BJ (cell line): Measurements from ENCODE around the gene GABBR2. TPM values are rescaled to one million over a fixed set of nuclear protein-coding genes. Genes with fewer than 3 reads are reported as not detected.

Source experiments
- CTCF ChIA-PET: fragments of 350-600 bp; formaldehyde crosslinking; extraction: SDS; loops from one replicate; lab custom pipeline; 2021; ENCODE audit warnings: antibody characterized with exemption, inconsistent platforms; lab: Yijun Ruan, JAX
- POLR2A ChIA-PET: fragments of 300-600 bp; sonication (Branson Sonifier 250); formaldehyde crosslinking; extraction: SDS; loops from one replicate; lab custom pipeline; 2021; ENCODE audit warnings: antibody characterized with exemption; lab: Charles Lee
- DNase-seq: peaks from one replicate; pipeline ENCODE4 v3.0.0-alpha.2; 2011; ENCODE audit warnings: low read depth
- H3K27me3 ChIP-seq: 2 replicates; pipeline ENCODE4 v1.6.0; 2011; ENCODE audit warnings: low read length; ENCODE audit not compliant: control insufficient read depth, insufficient read depth
- H3K36me3 ChIP-seq: 2 replicates; pipeline ENCODE4 v1.5.1; 2011; ENCODE audit warnings: low read length; ENCODE audit not compliant: control insufficient read depth, insufficient read depth
- H3K4me3 ChIP-seq: 2 replicates; pipeline ENCODE4 v1.5.1; 2011; ENCODE audit warnings: low read depth, mild to moderate bottlenecking, control low read depth, low read length
- CTCF ChIP-seq: IDR thresholded peaks from 2 replicates; pipeline ENCODE4 v1.5.1; 2011; ENCODE audit warnings: low read depth, mild to moderate bottlenecking, control low read depth, inconsistent platforms, low read length, moderate library complexity; ENCODE audit not compliant: insufficient read depth
- polyA plus RNA-seq: library from polyadenylated mRNA; depleted of rRNA; stranded (reverse); fragments of >200 nt; gene quantifications from 2 replicates; pipeline ENCODE4 v1.2.3, GENCODE V29; 2011

The GABBR2 gene
- polyA plus RNA-seq, 1 experiment = 1.6 TPM

- Histone ChIP-seq H3K27me3 (peaks cover 6% of the 10 kb centered on the region), H3K4me3 (no peak overlapping the region), H3K36me3 (no peaks in the 10 kb centered on the region)
- ChIA-PET CTCF (interaction anchor here (0.8 kb wide), 1 partner anchor 10 kb away, joined by 3 read pairs; no protein-coding TSS in a partner anchor), POLR2A (no interaction called here)
- TF ChIP-seq CTCF = no peak
- no peak for DNase-seq
Observed at GRCh38 chr9:98644011-98644410, 64.7 kb downstream of the GABBR2 start.

GRCh38 chr9:98642661-98643312 is 65.9 kb downstream of the GABBR2 start:
- H3K4me3 ChIP-seq = no peak overlapping the region
- no peaks in the 10 kb centered on the region for H3K36me3 ChIP-seq
- no peak for TF ChIP-seq CTCF
- ChIA-PET POLR2A (no interaction called here), CTCF (interaction anchor here (1.0 kb wide), 1 partner anchor 64 kb away, joined by 3 read pairs; no protein-coding TSS in a partner anchor)
- H3K27me3 ChIP-seq = peaks cover 6% of the 10 kb centered on the region
- DNase-seq = no peak

GRCh38 chr9:98641695-98642094 is 67.0 kb downstream of the GABBR2 start:
- no peaks in the 10 kb centered on the region for H3K36me3 ChIP-seq
- H3K4me3 ChIP-seq = no peak overlapping the region
- CTCF ChIA-PET = interaction anchor here (1.0 kb wide), 1 partner anchor 65 kb away, joined by 3 read pairs; no protein-coding TSS in a partner anchor
- TF ChIP-seq CTCF = no peak
- DNase-seq = no peak
- POLR2A ChIA-PET = no interaction called here
- H3K27me3 ChIP-seq = peaks cover 6% of the 10 kb centered on the region

- Histone ChIP-seq H3K27me3 (peaks cover 6% of the 10 kb centered on the region), H3K4me3 (no peak overlapping the region), H3K36me3 (no peaks in the 10 kb centered on the region)
- POLR2A ChIA-PET = no interaction called here
- no peak for DNase-seq
- CTCF ChIA-PET = no interaction called here
- no peak for TF ChIP-seq CTCF
Observed at GRCh38 chr9:98640394-98640793, 68.3 kb downstream of the GABBR2 start.

GRCh38 chr9:98639133-98639532 is 69.6 kb downstream of the GABBR2 start:
- H3K4me3 ChIP-seq = no peak overlapping the region
- TF ChIP-seq CTCF = no peak
- ChIA-PET POLR2A (no interaction called here), CTCF (interaction anchor here (1.0 kb wide), 1 partner anchor 17 kb away, joined by 4 read pairs; no protein-coding TSS in a partner anchor)
- H3K27me3 ChIP-seq = peaks cover 6% of the 10 kb centered on the region; the same call in 1 of the 2 replicates
- no peak for DNase-seq
- no peaks in the 10 kb centered on the region for H3K36me3 ChIP-seq
